AG04450 (cell line): Measurements from ENCODE around the gene ING4. TPM values are rescaled to one million over a fixed set of nuclear protein-coding genes. Genes with fewer than 3 reads are reported as not detected.
A peak's percentile ranks its signal among the peaks of the same experiment; 100 is the strongest.

ENCODE experiments used
- CTCF ChIA-PET: fragments of 300-600, 350-600 bp; formaldehyde crosslinking; extraction: SDS; loops from one replicate; lab custom pipeline; 2022; ENCODE audit warnings: antibody characterized with exemption, inconsistent platforms; lab: Charles Lee
- POLR2A ChIA-PET: fragments of 350-600 bp; formaldehyde crosslinking; extraction: SDS; loops from one replicate; lab custom pipeline; 2021; ENCODE audit warnings: antibody characterized with exemption, inconsistent platforms; lab: Yijun Ruan, JAX
- DNase-seq: peaks from one replicate; pipeline ENCODE4 v3.0.0-alpha.2; 2011; ENCODE audit warnings: low read depth, low spot score
- H3K27ac ChIP-seq: one replicate; pipeline ENCODE4 v1.5.1; 2012; ENCODE audit warnings: low read depth, low read length, control low read depth
- H3K27me3 ChIP-seq: one replicate; pipeline ENCODE4 v1.6.0; 2012; ENCODE audit warnings: low read length; ENCODE audit not compliant: control insufficient read depth, insufficient read depth
- H3K4me3 ChIP-seq: 2 replicates; pipeline ENCODE4 v1.5.1; 2011; ENCODE audit warnings: mild to moderate bottlenecking, low read depth, low read length, control low read depth
- H3K9me3 ChIP-seq: 2 replicates; pipeline ENCODE4 v1.5.1; 2012; ENCODE audit warnings: low read length; ENCODE audit not compliant: control insufficient read depth, insufficient read depth
- polyA plus RNA-seq: library from polyadenylated mRNA; depleted of rRNA; stranded (reverse); fragments of >200 nt; gene quantifications from 2 replicates; pipeline ENCODE4 v1.2.3, GENCODE V29; 2011
- TF ChIP-seq, protein P1 (sequence below): IDR thresholded peaks from 2 replicates; pipeline ENCODE4 v1.5.1; 2011; ENCODE audit warnings: low read depth, low read length, control low read depth, inconsistent platforms

Gene ING4
- polyA plus RNA-seq, 1 experiment, result 66.6 TPM

DNA sequence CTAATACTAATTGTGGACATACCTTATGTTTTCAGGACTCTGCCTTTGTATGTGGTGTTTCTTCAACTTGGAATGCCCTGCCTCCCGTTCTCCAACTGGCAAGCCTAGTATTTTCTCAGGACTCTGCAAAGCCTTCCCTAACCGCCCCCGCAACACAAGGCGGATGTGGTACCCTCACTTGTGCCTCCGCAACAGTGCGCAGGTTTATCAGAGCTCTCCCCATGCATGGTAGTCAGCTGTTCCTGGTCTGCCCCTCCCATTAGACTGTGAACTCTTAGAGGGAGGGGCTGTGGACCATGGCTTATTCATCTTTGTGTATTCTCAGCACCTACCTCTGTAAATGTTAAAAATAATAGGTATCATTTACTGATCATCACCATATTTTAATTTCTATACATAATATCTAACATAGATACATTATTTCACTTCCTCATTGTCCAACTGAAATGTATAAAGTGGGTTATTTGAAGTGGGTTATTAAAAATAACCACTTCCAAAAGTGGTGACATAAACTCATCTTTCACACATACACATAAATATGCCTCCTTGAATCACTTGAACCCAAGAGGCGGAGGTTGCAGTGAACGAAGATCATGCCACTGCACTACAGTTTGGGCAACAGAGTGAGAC, 36.1 kb downstream of the ING4 start:
- Histone ChIP-seq H3K27me3 (no peaks in the 10 kb centered on the region), H3K4me3 (no peak overlapping the region), H3K27ac (no peak overlapping the region), H3K9me3 (no peaks in the 10 kb centered on the region)
- POLR2A ChIA-PET, result no interaction called here
- TF ChIP-seq, protein P1, sequence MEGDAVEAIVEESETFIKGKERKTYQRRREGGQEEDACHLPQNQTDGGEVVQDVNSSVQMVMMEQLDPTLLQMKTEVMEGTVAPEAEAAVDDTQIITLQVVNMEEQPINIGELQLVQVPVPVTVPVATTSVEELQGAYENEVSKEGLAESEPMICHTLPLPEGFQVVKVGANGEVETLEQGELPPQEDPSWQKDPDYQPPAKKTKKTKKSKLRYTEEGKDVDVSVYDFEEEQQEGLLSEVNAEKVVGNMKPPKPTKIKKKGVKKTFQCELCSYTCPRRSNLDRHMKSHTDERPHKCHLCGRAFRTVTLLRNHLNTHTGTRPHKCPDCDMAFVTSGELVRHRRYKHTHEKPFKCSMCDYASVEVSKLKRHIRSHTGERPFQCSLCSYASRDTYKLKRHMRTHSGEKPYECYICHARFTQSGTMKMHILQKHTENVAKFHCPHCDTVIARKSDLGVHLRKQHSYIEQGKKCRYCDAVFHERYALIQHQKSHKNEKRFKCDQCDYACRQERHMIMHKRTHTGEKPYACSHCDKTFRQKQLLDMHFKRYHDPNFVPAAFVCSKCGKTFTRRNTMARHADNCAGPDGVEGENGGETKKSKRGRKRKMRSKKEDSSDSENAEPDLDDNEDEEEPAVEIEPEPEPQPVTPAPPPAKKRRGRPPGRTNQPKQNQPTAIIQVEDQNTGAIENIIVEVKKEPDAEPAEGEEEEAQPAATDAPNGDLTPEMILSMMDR, result no peak
- DNase-seq, result no peak
- CTCF ChIA-PET, result no interaction called here

- CTCF ChIA-PET, result interaction anchor here (1.1 kb wide), 1 partner anchor 132 kb away, joined by 3 read pairs; the partner anchor contains the start of gene MLF2
- POLR2A ChIA-PET, result interaction anchor here (0.7 kb wide), 1 partner anchor 26 kb away, joined by 3 read pairs; no protein-coding TSS in a partner anchor
- Histone ChIP-seq H3K4me3 (no peak overlapping the region), H3K27me3 (no peaks in the 10 kb centered on the region), H3K27ac (no peak overlapping the region), H3K9me3 (no peaks in the 10 kb centered on the region; the same call in 1 of the 2 replicates)
- no peak for DNase-seq
- TF ChIP-seq, protein P1, result no peak
Measured at GRCh38 chr12:6620885-6621274, 42.0 kb downstream of the ING4 start.

- no peak for DNase-seq
- TF ChIP-seq, protein P1, result peak; percentile 34
- ChIA-PET POLR2A (interaction anchor here (0.7 kb wide), 1 partner anchor 26 kb away, joined by 3 read pairs; no protein-coding TSS in a partner anchor), CTCF (interaction anchor here (0.6 to 2.6 kb wide), 3 partner anchors 67 to 147 kb away, joined by 3 to 5 read pairs (median 3); partner anchors contain the start of gene MLF2)
- H3K9me3 ChIP-seq, result no peaks in the 10 kb centered on the region; the same call in 1 of the 2 replicates
- no peaks in the 10 kb centered on the region for H3K27me3 ChIP-seq
- H3K27ac ChIP-seq, result no peak overlapping the region
- H3K4me3 ChIP-seq, result no peak overlapping the region
Measured at GRCh38 chr12:6620137-6620884, 42.6 kb downstream of the ING4 start.

GRCh38 chr12:6618483-6619225, 44.3 kb downstream of the ING4 start:
- POLR2A ChIA-PET, result no interaction called here
- Histone ChIP-seq H3K27ac (no peak overlapping the region), H3K27me3 (no peaks in the 10 kb centered on the region), H3K4me3 (no peak overlapping the region), H3K9me3 (no peaks in the 10 kb centered on the region; the same call in 1 of the 2 replicates)
- TF ChIP-seq, protein P1, result no peak
- CTCF ChIA-PET, result interaction anchor here (0.7 to 2.6 kb wide), 4 partner anchors 26 to 148 kb away, joined by 3 to 5 read pairs (median 4); no protein-coding TSS in a partner anchor
- no peak for DNase-seq
